ENCODE results near the gene INHBA. TPM values are rescaled to one million over a fixed set of nuclear protein-coding genes. Genes with fewer than 3 reads are reported as not detected.

The INHBA gene
- total RNA-seq, 3 donors from 2014 or later (not counting 1 experiment from before 2014, with no cell fraction given), result 0.65 TPM; not detected in 2

DNA sequence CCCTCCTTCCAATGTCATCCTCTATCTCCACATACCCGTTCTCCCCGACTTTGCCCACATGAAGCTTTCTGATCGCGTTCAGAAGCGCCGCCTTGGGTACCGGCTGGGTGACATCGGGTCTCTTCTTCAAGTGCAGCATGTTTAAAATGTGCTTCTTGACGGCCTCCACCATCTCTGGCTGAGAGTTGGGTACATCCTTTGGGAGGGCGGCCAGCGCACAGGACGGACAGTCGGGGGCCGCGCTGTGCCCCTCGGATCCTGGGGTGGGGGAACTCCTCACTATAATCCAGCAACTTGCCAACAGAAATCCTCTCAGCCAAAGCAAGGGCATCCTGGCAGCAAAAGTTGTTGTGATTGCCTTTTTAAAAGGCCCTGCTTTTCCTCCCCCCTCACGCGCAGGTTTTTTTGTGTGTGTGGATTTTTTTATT, 2.8 kb downstream of the INHBA start:
- Mint-ChIP-seq H3K9me3 (no peaks in the 10 kb centered on the region), H3K27ac (no peak overlapping the region), H3K27me3 (ENCODE audit: low read depth in 2 of 2) (peaks cover 36 to 72% of the 10 kb centered on the region in 2 donors), H3K36me3 (no peaks in the 10 kb centered on the region), H3K4me1 (peaks cover 9 to 16% of the 10 kb centered on the region in 2 donors), H3K4me3 (no peak overlapping the region)
- 7% methylated on average over 16 of the region's 18 CpGs for WGBS (ENCODE audit: insufficient coverage)
- Histone ChIP-seq H3K4me1 (ENCODE audit: control insufficient read depth, insufficient read depth, low read length) (peaks cover 16% of the 10 kb centered on the region), H3K9me3 (ENCODE audit: control insufficient read depth, insufficient read depth, low read length) (no peaks in the 10 kb centered on the region), H3K27me3 (ENCODE audit: control insufficient read depth, insufficient read depth, low read length) (peaks cover 3% of the 10 kb centered on the region), H3K27ac (ENCODE audit: low read length) (no peak overlapping the region), H3K36me3 (ENCODE audit: control insufficient read depth, insufficient read depth, low read length) (no peaks in the 10 kb centered on the region), H3K4me3 (ENCODE audit: low read length) (no peak overlapping the region)
- DNase-seq (no peak), ATAC-seq (no peak)
- intact Hi-C loops (cut with micrococcal nuclease), result loop anchor here (10.0 kb wide), 1 partner anchor 195 kb away; no protein-coding TSS in a partner anchor
- TF ChIP-seq, protein P1, sequence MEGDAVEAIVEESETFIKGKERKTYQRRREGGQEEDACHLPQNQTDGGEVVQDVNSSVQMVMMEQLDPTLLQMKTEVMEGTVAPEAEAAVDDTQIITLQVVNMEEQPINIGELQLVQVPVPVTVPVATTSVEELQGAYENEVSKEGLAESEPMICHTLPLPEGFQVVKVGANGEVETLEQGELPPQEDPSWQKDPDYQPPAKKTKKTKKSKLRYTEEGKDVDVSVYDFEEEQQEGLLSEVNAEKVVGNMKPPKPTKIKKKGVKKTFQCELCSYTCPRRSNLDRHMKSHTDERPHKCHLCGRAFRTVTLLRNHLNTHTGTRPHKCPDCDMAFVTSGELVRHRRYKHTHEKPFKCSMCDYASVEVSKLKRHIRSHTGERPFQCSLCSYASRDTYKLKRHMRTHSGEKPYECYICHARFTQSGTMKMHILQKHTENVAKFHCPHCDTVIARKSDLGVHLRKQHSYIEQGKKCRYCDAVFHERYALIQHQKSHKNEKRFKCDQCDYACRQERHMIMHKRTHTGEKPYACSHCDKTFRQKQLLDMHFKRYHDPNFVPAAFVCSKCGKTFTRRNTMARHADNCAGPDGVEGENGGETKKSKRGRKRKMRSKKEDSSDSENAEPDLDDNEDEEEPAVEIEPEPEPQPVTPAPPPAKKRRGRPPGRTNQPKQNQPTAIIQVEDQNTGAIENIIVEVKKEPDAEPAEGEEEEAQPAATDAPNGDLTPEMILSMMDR (IDR thresholded peaks at IDR 0.05), result no peak

DNA sequence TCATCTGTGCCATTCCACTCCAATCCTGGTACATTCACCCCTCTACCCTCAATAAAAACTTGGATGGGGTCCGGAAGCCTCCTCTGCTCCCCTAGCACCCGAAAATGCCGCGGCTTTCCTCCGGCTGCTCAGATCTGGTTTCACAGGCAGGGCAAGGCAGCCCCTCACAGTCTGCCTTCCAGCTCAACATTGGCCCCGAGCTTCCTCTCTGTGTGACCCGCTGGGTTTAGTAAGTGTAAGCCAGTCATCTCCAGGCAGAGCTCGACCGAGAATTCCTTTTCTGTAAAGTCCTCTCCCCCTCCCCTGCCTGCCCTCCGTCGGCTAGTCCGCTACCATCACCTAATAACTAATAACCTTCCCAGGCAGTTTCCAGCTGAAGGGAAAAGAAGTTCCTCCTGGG, 3.4 kb downstream of the INHBA start:
- DNase-seq, result no peak
- peaks cover 11% of the 10 kb centered on the region for H3K4me1 ChIP-seq (ENCODE audit: control insufficient read depth, insufficient read depth, low read length)
- no peak overlapping the region for H3K4me3 ChIP-seq (ENCODE audit: low read length)
- 10% methylated on average over 12 of the region's 12 CpGs for WGBS (ENCODE audit: insufficient coverage)
- ATAC-seq, result no peak
- Mint-ChIP-seq H3K36me3 (no peaks in the 10 kb centered on the region), H3K4me3 (no peak overlapping the region), H3K9me3 (no peaks in the 10 kb centered on the region), H3K4me1 (peaks cover 6 to 13% of the 10 kb centered on the region in 2 donors), H3K27ac (no peak overlapping the region), H3K27me3 (ENCODE audit: low read depth in 2 of 2) (peaks cover 38 to 77% of the 10 kb centered on the region in 2 donors)
- no peak overlapping the region for H3K27ac ChIP-seq (ENCODE audit: low read length)
- no peaks in the 10 kb centered on the region for H3K9me3 ChIP-seq (ENCODE audit: control insufficient read depth, insufficient read depth, low read length)
- H3K36me3 ChIP-seq (ENCODE audit: control insufficient read depth, insufficient read depth, low read length), result no peaks in the 10 kb centered on the region
- H3K27me3 ChIP-seq (ENCODE audit: control insufficient read depth, insufficient read depth, low read length), result peaks cover 3% of the 10 kb centered on the region
- TF ChIP-seq, protein P1 (IDR thresholded peaks at IDR 0.05), result no peak
- intact Hi-C loops (cut with micrococcal nuclease), result no loop called here

DNA sequence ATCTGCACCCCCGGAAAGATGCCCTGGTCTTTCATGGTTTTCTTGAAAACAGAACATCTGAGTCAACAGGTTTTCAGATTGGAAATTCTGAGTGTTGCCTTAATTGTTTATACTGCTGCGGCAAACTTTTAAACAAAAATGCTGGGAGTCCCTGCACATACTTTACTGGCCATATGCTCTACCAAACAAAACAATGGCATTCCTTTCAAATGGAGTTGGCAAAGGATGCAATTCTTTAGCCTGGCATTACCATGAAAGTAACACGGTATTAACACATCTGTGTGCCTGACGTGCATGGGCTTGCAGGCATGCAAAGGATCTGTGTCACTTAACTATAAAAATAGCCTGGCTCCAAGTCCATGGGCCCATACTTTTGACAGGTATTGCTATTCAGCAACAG, 4.2 kb downstream of the INHBA start:
- H3K4me3 Mint-ChIP-seq, result no peak overlapping the region
- DNase-seq (no peak), ATAC-seq (no peak)
- peaks cover 6 to 7% of the 10 kb centered on the region in 2 donors for H3K4me1 Mint-ChIP-seq
- intact Hi-C loops (cut with micrococcal nuclease), result no loop called here
- Histone ChIP-seq H3K4me3 (ENCODE audit: low read length) (no peak overlapping the region), H3K27me3 (ENCODE audit: control insufficient read depth, insufficient read depth, low read length) (peaks cover 3% of the 10 kb centered on the region), H3K4me1 (ENCODE audit: control insufficient read depth, insufficient read depth, low read length) (peaks cover 10% of the 10 kb centered on the region), H3K27ac (ENCODE audit: low read length) (no peak overlapping the region), H3K36me3 (ENCODE audit: control insufficient read depth, insufficient read depth, low read length) (no peaks in the 10 kb centered on the region), H3K9me3 (ENCODE audit: control insufficient read depth, insufficient read depth, low read length) (no peaks in the 10 kb centered on the region)
- peaks cover 40 to 80% of the 10 kb centered on the region in 2 donors for H3K27me3 Mint-ChIP-seq (ENCODE audit: low read depth in 2 of 2)
- WGBS (ENCODE audit: insufficient coverage), result 92% methylated on average over 4 of the region's 4 CpGs
- no peaks in the 10 kb centered on the region for H3K9me3 Mint-ChIP-seq
- TF ChIP-seq, protein P1 (IDR thresholded peaks at IDR 0.05), result no peak
- H3K36me3 Mint-ChIP-seq, result no peaks in the 10 kb centered on the region
- no peak overlapping the region for H3K27ac Mint-ChIP-seq

DNA sequence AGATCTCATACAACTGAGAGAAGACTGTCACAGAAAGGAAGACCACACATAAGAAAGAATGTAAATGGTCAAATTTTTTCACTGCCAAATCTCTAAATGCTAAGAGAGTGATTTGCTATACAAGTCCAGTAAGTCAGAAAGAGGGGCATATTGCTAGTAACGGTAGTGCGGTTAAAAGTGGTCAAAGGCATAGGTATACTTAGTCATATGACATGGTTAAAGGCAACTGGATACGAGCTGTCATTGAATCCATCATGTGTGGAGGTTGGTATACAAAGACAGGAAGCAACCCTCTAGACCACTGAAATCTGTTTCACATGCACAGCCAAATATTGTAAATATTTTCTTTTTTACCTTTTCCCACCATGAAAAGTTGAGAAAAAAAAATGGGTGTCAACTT, 4.8 kb downstream of the INHBA start:
- H3K9me3 Mint-ChIP-seq, result no peaks in the 10 kb centered on the region
- Histone ChIP-seq H3K27ac (ENCODE audit: low read length) (no peak overlapping the region), H3K27me3 (ENCODE audit: control insufficient read depth, insufficient read depth, low read length) (peaks cover 3% of the 10 kb centered on the region), H3K36me3 (ENCODE audit: control insufficient read depth, insufficient read depth, low read length) (no peaks in the 10 kb centered on the region), H3K4me1 (ENCODE audit: control insufficient read depth, insufficient read depth, low read length) (peaks cover 10% of the 10 kb centered on the region), H3K9me3 (ENCODE audit: control insufficient read depth, insufficient read depth, low read length) (no peaks in the 10 kb centered on the region), H3K4me3 (ENCODE audit: low read length) (no peak overlapping the region)
- WGBS (ENCODE audit: insufficient coverage), result 94% methylated on average over 2 of the region's 3 CpGs
- peaks cover 40 to 80% of the 10 kb centered on the region in 2 donors for H3K27me3 Mint-ChIP-seq (ENCODE audit: low read depth in 2 of 2)
- no peak overlapping the region for H3K27ac Mint-ChIP-seq
- ATAC-seq (no peak), DNase-seq (no peak)
- intact Hi-C loops (cut with micrococcal nuclease), result no loop called here
- H3K36me3 Mint-ChIP-seq, result no peaks in the 10 kb centered on the region
- peaks cover 6 to 7% of the 10 kb centered on the region in 2 donors for H3K4me1 Mint-ChIP-seq
- TF ChIP-seq, protein P1 (IDR thresholded peaks at IDR 0.05), result no peak
- no peak overlapping the region for H3K4me3 Mint-ChIP-seq
